CD4-positive, alpha-beta T cell treated with Interferon gamma for 1 hour (primary cell): ENCODE results near the gene PDE4B.
"Not testable (repeated sequence)": the region's sequence is repeated elsewhere in the genome, so short reads cannot be mapped to it uniquely, and the experiment has no call there.

Source experiments
- DNase-seq: peaks from one replicate; pipeline ENCODE4 v3.0.0-alpha.2; 2020

PDE4B gene

DNA sequence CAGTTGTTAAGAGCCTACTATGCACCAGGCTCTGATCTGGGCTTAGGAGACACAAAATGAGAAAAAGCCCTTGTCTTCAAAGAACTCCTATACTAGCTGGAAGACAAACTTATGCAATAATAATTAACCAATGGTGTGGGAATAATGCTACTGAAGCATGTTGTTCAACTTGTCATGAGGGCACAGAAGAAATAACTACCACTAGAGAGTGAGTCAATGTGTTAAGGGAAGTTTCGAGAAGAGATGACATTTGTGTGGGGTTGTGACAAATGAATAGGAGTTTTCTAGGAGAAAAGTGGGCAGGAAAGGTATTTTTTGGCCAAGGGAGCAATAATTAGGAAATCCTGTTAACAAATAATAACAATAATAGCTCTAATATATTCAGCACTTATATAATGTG lies 205.0 kb downstream of the PDE4B start:
- DNase-seq: no peak

DNA sequence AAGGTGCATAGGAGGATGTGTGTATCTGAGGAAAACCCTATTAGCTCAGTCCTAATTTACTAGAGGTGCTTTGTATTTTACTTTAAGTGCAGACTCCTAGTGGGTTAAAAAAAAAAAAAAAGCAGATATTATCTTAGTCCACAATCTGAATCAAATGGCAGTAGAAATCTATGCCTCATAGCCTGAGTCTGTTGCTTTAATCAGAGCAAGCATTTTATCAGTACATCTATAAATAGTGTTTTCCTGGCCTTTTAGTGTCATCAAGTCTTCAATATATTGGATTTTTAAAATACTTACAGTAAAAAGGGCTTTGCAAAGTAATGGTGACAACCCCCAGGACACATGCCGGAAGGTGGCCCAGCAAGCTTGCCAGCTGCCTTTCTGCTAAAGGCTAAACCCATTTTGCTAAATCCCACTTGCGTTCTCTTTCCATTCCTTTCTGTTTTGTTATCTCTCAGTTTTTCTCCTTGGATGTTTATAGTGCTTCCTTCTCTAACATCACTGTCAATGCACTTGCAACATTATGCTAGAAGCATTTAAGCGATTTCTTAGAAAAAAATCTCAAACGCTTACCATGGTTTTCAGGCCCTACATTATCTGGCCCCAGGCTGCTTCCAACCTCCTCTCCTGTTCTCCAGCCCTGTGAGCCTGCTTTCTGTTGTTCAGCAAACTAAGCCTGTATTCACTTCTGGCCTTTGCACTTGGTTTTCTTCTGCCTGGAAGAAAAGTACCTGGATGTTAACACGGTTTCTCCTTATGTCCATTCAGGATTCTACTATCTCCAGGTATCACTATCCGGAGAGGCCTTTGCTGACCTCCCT lies 206.3 kb downstream of the PDE4B start:
- DNase-seq: no peak

DNA sequence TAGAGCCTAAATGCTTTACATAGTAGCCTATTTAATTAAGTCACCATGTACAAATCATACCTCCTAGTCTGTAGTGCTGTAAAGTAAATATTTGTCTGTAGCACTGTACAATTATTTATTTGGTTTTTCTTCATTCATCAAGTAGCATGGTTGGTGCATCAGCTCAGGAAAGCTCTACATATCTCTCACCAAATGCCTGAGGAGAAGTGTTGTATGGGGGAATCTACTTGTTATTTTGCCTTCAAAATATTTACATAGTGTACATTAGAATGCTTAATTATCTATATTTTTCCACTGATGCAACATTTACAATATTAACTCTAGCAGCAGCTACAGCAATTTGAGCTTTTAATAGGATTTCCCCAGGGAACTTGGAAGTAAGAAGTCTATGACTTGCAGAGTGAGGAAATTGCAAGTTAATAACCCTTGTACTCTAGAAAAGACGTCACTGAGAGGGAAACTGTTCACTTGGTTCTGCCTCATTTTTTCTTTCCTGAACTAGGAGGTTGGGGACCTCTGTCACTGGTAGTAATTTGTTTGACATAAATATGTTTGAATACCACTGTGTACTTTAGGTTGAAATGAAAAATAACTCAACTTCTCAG lies 207.4 kb downstream of the PDE4B start:
- no peak for DNase-seq

DNA sequence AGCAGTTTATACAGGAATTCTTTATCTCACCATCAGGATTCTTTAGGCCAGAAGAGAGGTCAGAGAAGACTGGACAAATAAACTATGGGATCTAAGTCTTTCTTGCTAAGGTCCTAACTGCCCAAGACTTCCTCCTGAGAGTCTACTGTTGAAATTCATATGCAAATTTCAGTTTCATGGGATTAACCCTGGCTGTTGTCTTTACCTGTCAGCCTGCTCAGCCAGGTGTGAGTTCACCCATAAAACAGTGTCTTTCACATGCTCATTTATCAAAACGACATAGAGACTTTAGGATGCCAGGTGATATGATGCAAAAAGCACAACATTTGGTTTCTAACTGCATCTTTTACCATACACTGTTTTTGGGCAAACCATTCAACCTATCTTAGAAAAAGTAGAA lies 211.0 kb downstream of the PDE4B start:
- DNase-seq: no peak

DNA sequence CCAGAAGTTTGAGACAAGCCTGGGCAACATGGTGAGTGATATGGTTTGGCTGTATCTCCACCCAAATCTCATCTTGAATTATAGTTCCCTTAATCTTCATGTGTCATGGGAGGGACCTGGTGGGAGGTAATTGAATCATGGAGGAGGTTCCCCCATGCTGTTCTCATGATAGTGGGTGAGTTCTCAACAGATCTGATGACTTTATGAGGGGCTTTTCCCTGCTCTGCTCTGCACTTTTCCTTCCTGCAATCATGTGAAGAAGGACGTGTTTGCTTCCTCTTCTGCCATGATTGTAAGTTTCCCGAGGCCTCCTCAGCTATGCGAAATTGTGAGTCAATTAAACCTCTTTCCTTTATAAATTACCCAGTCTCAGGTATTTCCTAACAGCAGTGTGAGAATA lies 213.8 kb downstream of the PDE4B start:
- DNase-seq: not testable (repeated sequence)

DNA sequence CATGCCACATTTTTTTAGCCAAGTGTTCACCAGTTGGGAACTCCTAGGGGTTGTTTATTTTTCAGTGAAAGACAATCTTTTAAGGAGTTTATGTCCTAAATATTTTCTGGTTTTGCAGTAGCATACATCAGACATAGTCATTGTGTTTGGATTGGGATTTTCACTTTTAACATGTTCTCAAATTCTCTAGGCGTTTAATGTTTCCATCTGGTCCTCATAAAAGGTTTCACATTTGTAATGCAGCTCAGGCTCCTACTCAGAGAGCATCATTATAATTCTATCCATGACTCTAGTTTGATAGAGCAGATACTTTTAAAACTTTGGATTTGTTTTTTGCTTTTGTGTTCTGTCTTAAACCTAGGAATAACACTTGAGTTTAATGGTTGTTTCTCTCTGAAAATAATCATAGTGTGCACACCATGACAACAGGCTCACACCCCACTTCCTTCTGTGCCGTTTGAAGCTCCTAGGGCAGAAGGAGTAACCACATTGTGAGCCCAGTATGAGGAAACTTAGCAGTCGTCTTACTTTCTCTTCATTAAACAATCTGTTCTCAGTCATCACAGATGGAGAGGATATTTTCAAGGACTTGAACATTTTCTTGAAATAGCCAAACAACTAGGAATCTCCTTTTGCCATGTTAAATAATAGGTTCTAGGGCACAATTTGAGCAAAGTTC lies 219.6 kb downstream of the PDE4B start:
- no peak for DNase-seq

- DNase-seq: no peak
Observed at GRCh38 chr1:66013371-66013770, 220.7 kb downstream of the PDE4B start.

DNA sequence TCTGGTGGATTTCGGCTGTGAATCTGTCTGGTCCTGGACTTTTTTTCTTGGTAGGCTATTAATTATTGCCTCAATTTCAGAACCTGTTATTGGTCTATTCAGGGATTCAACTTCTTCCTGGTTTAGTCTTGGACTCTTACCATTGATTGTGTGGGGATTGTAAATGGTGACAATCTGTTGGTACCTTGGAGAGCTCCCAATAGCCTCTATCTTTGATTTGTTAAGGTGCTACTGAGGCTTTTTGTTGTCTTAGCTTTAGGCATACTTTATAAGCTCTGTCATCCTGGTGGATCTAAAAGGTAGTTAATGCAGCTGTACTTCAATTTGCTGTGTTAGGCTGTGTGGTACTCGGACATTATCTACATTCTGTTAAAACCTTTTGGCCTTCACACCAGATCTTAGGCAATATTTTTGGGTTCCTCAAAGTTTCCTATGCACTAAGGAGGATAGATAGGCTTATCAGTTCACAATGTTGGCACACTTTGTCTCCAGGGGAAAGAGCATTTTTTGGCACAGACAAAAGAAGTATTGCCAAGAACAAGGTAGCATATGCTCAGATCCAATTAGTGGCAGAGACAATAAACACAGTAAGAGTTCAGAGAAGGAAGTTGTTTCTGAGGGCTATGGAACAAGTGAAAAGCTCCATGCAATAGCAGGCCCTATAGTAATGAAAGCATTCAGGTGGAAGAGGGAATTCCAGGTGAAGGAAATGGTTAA lies 230.4 kb downstream of the PDE4B start:
- no peak for DNase-seq

DNA sequence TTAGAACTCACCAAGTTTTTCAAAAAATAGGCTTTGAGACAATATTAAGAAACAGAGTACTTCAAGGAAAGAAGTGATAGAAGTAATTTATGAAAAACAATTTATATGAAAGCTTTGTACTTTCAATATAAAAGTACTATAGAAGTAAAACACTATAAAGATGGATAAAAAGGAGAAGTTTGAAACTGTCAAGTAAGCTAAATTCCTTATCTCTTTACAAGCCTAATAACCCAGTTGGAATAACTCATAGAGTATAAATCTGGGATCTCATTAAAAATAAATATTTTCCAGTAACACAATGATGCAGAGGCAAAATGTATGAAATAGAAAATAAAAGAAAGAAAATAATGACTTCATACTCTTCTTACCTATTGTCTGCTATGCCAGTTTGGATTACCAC lies 232.5 kb downstream of the PDE4B start:
- no peak for DNase-seq

GRCh38 chr1:66028035-66028434 lies 235.3 kb downstream of the PDE4B start:
- no peak for DNase-seq

DNA sequence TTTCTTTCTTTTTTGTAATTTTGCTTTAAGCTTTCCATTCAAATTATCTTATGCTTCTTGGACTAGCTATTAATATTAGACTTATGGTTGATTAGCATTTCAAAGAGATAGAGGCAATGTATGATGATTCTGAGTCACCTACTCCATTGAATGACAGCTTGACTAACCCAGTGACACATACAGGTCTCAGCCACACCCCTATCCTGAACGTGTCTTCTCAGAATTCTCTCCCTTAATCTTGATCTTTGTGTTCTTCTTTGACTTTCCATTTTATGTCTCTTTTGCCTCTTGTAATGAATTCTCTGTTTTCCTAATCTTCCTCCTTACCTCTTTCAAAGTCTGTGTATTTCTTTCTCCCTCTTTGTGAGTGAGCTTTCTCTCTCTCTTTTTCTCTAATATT lies 241.1 kb downstream of the PDE4B start:
- no peak for DNase-seq

DNA sequence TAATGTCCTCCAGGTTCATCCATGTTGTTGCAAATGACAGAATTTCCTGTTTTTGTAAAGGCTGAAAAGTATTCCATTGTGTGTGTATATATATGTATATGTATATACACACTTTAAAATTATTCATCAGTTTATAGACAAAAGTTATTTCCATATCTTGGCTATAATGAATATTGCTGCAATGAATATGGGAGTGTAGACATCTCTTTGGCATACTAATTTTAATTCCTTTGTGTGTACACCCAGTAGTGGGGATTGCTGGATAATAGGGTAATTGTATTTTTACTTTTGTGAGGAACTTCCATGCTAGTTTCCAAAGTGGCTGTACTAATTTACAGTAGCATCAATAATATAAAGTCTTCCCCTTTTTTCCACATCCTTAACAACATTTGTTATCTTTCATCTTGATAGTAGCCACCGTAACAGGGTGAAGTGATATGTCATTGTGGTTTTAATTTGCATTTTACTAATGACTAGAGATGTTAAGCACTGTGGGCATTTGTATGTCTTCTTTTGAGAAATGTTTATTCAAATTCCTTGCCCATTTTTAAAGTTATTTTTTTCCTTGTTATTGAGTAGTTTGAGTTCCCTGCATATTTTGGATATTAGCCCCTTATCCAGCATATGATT lies 243.0 kb downstream of the PDE4B start:
- no peak for DNase-seq

- DNase-seq: no peak
Observed at GRCh38 chr1:66041654-66042053, 249.0 kb downstream of the PDE4B start.

DNA sequence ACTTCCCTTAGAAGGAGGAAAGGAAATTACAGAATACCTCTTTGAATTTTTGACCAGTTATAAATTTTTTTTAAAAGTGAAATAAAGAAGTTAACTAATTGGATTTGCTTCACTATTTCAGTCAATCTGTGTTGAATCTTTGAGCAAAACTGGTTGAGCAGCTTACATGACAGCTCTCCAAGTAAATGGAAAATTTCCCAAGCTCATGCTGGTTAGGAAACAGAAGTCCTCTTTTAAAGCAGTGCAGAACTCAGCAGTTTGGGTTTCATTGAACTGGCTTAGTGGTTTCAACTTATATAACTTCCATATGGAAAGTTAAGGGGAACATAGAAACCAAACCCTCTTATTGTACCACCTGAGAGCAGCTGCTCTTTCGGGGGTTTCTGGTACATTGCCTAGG lies 250.5 kb downstream of the PDE4B start:
- DNase-seq: no peak

DNA sequence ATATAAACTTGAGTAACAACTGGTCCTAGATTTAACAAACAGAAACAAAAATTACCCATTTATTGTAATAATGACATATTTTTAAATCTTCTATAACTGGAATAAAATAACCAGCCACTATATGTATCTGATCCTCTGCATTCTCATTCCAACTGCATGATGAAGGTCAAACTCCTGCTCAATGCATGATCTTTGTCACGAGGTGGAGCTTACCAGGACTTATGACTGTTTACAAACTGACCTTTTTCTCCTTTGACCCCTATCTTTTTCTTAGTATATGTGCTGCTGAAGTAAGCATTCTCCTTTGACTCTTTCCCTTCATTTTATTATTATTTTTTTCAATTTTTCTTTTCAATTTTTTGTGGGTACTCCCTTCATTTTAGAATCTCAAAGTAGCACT lies 252.2 kb downstream of the PDE4B start:
- no peak for DNase-seq

DNA sequence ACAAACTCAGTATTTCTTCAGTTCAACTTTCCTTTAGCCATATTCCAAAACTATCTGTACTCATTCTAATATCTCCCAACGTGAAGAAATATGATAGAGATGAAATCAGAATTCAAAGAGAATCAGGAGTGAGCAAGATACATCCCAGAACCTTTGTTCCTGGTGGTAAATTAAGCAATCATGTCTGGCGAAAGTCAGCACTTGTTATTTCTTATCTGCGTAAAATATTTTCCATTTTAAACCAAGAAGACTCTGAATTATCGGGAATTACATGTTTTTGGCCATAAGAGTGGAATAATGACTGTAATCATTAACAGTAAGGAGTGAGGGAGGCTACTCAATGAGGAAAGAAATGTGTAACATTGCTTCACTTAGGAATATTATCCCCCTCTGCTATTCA lies 253.7 kb downstream of the PDE4B start:
- DNase-seq: no peak

GRCh38 chr1:66048011-66048410 lies 255.3 kb downstream of the PDE4B start:
- no peak for DNase-seq

- DNase-seq: no peak
Observed at GRCh38 chr1:66050123-66050522, 257.4 kb downstream of the PDE4B start.

- no peak for DNase-seq
Observed at GRCh38 chr1:66050633-66051032, 257.9 kb downstream of the PDE4B start.

DNA sequence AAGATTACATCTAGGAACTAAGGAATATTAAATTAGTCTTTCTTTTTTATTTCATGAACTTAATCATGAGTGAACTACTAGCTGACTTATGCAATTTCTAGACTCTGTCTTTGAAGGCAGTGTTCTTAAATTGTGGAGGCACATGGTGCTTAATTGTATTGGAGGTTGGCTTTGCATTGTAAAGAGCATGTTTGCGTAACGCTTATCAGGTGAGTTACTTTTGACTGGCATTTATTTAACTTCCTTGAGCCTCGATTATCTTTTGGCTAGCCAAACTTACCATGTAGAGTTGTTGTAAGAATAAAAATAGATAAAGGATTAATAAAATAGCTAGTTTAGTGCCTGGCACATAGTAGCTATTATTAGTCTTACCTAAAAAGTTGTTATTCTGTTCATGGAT lies 262.4 kb downstream of the PDE4B start:
- DNase-seq: no peak

GRCh38 chr1:66057448-66057847 lies 264.8 kb downstream of the PDE4B start:
- not testable (repeated sequence) for DNase-seq

DNA sequence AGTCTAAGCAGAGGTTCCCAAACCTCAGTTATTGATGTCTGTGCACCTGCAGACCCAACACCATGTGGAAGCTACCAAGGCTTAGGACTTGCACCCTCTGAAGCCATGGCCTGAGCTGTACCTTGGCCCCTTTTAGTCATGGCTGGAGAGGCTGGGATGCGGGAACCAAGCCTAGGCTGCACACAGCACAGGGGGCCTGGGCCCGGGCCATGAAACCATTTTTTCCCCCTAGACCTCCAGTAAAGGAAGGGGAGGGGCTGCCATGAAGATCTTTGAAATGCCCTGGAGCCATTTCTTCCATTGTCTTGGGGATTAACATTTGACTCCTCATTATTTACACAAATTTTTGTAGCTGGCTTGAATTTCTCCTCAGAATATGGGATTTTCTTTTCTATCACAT lies 265.9 kb downstream of the PDE4B start:
- DNase-seq: no peak

DNA sequence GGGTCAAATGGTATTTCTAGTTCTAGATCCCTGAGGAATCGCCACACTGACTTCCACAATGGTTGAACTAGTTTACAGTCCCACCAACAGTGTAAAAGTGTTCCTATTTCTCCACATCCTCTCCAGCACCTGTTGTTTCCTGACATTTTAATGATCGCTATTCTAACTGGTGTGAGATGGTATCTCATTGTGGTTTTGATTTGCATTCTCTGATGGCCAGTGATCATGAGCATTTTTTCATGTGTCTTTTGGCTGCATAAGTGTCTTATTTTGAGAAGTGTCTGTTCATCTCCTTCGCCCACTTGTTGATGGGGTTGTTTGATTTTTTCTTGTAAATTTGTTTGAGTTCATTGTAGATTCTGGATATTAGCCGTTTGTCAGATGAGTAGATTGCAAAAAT lies 274.5 kb downstream of the PDE4B start:
- DNase-seq: not testable (repeated sequence)
